IMR-90 (cell line): ENCODE results near the gene MERTK. TPM values are rescaled to one million over a fixed set of nuclear protein-coding genes. Genes with fewer than 3 reads are reported as not detected.

ENCODE experiments used
- ATAC-seq: fragments of 200-7000 bp; cut with Tn5 transposase; 2 replicates; pipeline ENCODE4 v1.9.1; 2020; ENCODE audit warnings: low read depth, mild to moderate bottlenecking, moderate library complexity
- BruUV-seq: library from RNA; stranded (reverse); fragments of 400-500 nt; replicated peaks from 2 replicates; lab custom pipeline; 2021; lab: Mats Ljungman, UMichigan
- CTCF ChIA-PET: fragments of 300-600 bp; formaldehyde crosslinking; extraction: SDS; loops from one replicate; lab custom pipeline; 2021; ENCODE audit warnings: antibody characterized with exemption; lab: Yijun Ruan, JAX
- POLR2A ChIA-PET: fragments of 300-600 bp; sonication (Branson Sonifier 250); formaldehyde crosslinking; loops from one replicate; lab custom pipeline; 2022; ENCODE audit warnings: antibody characterized with exemption; ENCODE audit not compliant: unreplicated experiment; lab: Charles Lee
- DNase-seq: peaks from one replicate; pipeline ENCODE4 v3.0.0; 2013
- H2AFZ ChIP-seq: replicated peaks from 2 replicates; pipeline ENCODE3; 2013; ENCODE audit warnings: low read length, mild to moderate bottlenecking; ENCODE audit not compliant: poor library complexity
- H2AK5ac ChIP-seq: 2 replicates; pipeline ENCODE4 v1.6.1; 2013; ENCODE audit warnings: low read depth, low read length, inconsistent platforms
- H2AK9ac ChIP-seq: replicated peaks from 2 replicates; pipeline ENCODE3; 2013; ENCODE audit warnings: mild to moderate bottlenecking, low read depth, low read length, moderate library complexity; ENCODE audit not compliant: poor library complexity
- H2BK120ac ChIP-seq: 2 replicates; pipeline ENCODE4 v1.6.1; 2013; ENCODE audit warnings: low read depth, low read length, inconsistent platforms
- H2BK15ac ChIP-seq: 3 replicates; pipeline ENCODE4 v1.6.1; 2013; ENCODE audit warnings: low read depth, low read length, inconsistent platforms
- H2BK20ac ChIP-seq: 2 replicates; pipeline ENCODE4 v1.6.1; 2013; ENCODE audit warnings: low read depth, mild to moderate bottlenecking, inconsistent platforms, low read length, moderate library complexity
- H2BK5ac ChIP-seq: 2 replicates; pipeline ENCODE4 v1.6.1; 2013; ENCODE audit warnings: mild to moderate bottlenecking, low read depth, low read length, inconsistent platforms; ENCODE audit not compliant: poor library complexity, severe bottlenecking
- H3K14ac ChIP-seq: replicated peaks from 2 replicates; pipeline ENCODE4 v1.6.1; 2013; ENCODE audit warnings: low read depth, low read length, inconsistent platforms
- H3K18ac ChIP-seq: 2 replicates; pipeline ENCODE4 v1.6.1; 2013; ENCODE audit warnings: low read depth, low read length, control low read depth
- H3K23ac ChIP-seq: 2 replicates; pipeline ENCODE4 v1.6.1; 2013; ENCODE audit warnings: low read depth, low read length, inconsistent platforms
- H3K27ac ChIP-seq: 2 replicates; pipeline ENCODE4 v1.5.1; 2013; ENCODE audit warnings: mild to moderate bottlenecking, control low read depth, low read length; ENCODE audit not compliant: insufficient read depth
- H3K27me3 ChIP-seq: 2 replicates; pipeline ENCODE4 v1.6.1; 2013; ENCODE audit warnings: low read length; ENCODE audit not compliant: control insufficient read depth, insufficient read depth
- H3K36me3 ChIP-seq: 2 replicates; pipeline ENCODE4 v1.6.1; 2013; ENCODE audit warnings: low read length, mixed read lengths; ENCODE audit not compliant: control insufficient read depth, insufficient read depth
- H3K4ac ChIP-seq: 2 replicates; pipeline ENCODE4 v1.6.1; 2013; ENCODE audit warnings: low read depth, low read length, inconsistent platforms
- H3K4me1 ChIP-seq: 2 replicates; pipeline ENCODE4 v1.6.1; 2013; ENCODE audit warnings: low read length, mixed read lengths; ENCODE audit not compliant: control insufficient read depth, insufficient read depth
- H3K4me2 ChIP-seq: 2 replicates; pipeline ENCODE4 v1.6.1; 2013; ENCODE audit warnings: low read depth, mild to moderate bottlenecking, control low read depth, low read length, moderate library complexity
- H3K4me3 ChIP-seq: 2 replicates; pipeline ENCODE4 v1.5.1; 2013; ENCODE audit warnings: low read depth, mild to moderate bottlenecking, control low read depth, low read length, moderate library complexity; ENCODE audit not compliant: insufficient read depth
- H3K56ac ChIP-seq: 2 replicates; pipeline ENCODE4 v1.6.1; 2013; ENCODE audit warnings: low read length, inconsistent platforms; ENCODE audit not compliant: insufficient read depth; ENCODE audit errors: extremely low read depth
- H3K79me1 ChIP-seq, 2 experiments: 2 replicates each; pipeline ENCODE4 v1.6.1; 2013; ENCODE audit warnings: low read length in 2 of 2, inconsistent platforms in 1 of 2, low read depth in 1 of 2
- H3K9ac ChIP-seq: 2 replicates; pipeline ENCODE4 v1.6.1; 2013; ENCODE audit warnings: low read depth, low read length, control low read depth
- H3K9me1 ChIP-seq: 2 replicates; pipeline ENCODE4 v1.6.1; 2013; ENCODE audit warnings: low read length, inconsistent platforms; ENCODE audit not compliant: insufficient read depth
- H3K9me3 ChIP-seq: 2 replicates; pipeline ENCODE4 v1.6.1; 2013; ENCODE audit warnings: low read length; ENCODE audit not compliant: control insufficient read depth, insufficient read depth
- H4K20me1 ChIP-seq: 2 replicates; pipeline ENCODE4 v1.6.1; 2013; ENCODE audit warnings: low read length, inconsistent platforms; ENCODE audit not compliant: insufficient read depth
- H4K5ac ChIP-seq: 2 replicates; pipeline ENCODE4 v1.6.1; 2013; ENCODE audit warnings: mild to moderate bottlenecking, low read depth, low read length, control low read depth
- H4K8ac ChIP-seq, 2 experiments: 2 replicates each; pipeline ENCODE4 v1.6.1; 2013; ENCODE audit warnings: low read depth in 2 of 2, low read length in 2 of 2, control low read depth in 1 of 2, inconsistent platforms in 1 of 2
- H4K91ac ChIP-seq: 2 replicates; pipeline ENCODE4 v1.6.1; 2013; ENCODE audit warnings: low read depth, low read length, inconsistent platforms; ENCODE audit not compliant: insufficient read depth
- BHLHE40 ChIP-seq: fragments of 150-350 bp; IDR thresholded peaks from 2 replicates; pipeline ENCODE4 v1.6.1; 2016; ENCODE audit warnings: mild to moderate bottlenecking, low read depth, low read length
- CEBPB ChIP-seq: IDR thresholded peaks from 2 replicates; pipeline ENCODE4 v1.6.1; 2012; ENCODE audit warnings: low read depth, low read length, improper control_type of control experiment
- CHD1 ChIP-seq: IDR thresholded peaks from 2 replicates; pipeline ENCODE4 v1.6.1; 2012; ENCODE audit warnings: low read depth, low read length, improper control_type of control experiment
- ELK1 ChIP-seq: fragments of 150-350 bp; IDR thresholded peaks from 2 replicates; pipeline ENCODE4 v1.6.1; 2016; ENCODE audit warnings: low read depth, mild to moderate bottlenecking, low read length, moderate library complexity, borderline replicate concordance
- FOS ChIP-seq: fragments of 150-350 bp; IDR thresholded peaks from 2 replicates; pipeline ENCODE4 v1.6.1; 2016; ENCODE audit warnings: low read depth, low read length
- MAZ ChIP-seq: IDR thresholded peaks from 2 replicates; pipeline ENCODE4 v1.6.1; 2012; ENCODE audit warnings: low read depth, mild to moderate bottlenecking, low read length, improper control_type of control experiment, moderate library complexity, borderline replicate concordance
- MXI1 ChIP-seq: IDR thresholded peaks from 2 replicates; pipeline ENCODE4 v1.6.1; 2012; ENCODE audit warnings: low read depth, mild to moderate bottlenecking, low read length, moderate library complexity, borderline replicate concordance
- RCOR1 ChIP-seq: IDR thresholded peaks from 2 replicates; pipeline ENCODE4 v1.6.1; 2012; ENCODE audit warnings: mild to moderate bottlenecking, low read length, improper control_type of control experiment; ENCODE audit not compliant: insufficient replicate concordance
- USF2 ChIP-seq: fragments of 150-350 bp; IDR thresholded peaks from 2 replicates; pipeline ENCODE4 v1.6.1; 2017; ENCODE audit warnings: mild to moderate bottlenecking, antibody characterized with exemption, low read length, low read depth
- whole genome bisulfite sequencing, 2 experiments: methylation state at CpG; one replicate each; pipeline versions ENCODE4 v1.1.5 to v1.1.7; 2013; ENCODE audit warnings: missing lambda C conversion rate in 2 of 2; ENCODE audit not compliant: insufficient read length in 1 of 2; ENCODE audit errors: extremely low coverage in 2 of 2; 5-methylcytosine and 5-hydroxymethylcytosine counted together
- dilution Hi-C: fragments of 300-500 bp; cut with HindIII; formaldehyde crosslinking; loops from one replicate; pipeline ENCODE4 v1.14.3; 2018; ENCODE audit warnings: low sequenced_read_pairs; ENCODE audit not compliant: unreplicated experiment
- in situ Hi-C: fragments of 300-500 bp; cut with MboI; formaldehyde crosslinking; loops from 3 replicates; pipeline ENCODE4 v1.14.3; 2019; ENCODE audit warnings: low sequenced_read_pairs, inconsistent platforms, mixed read lengths
- intact Hi-C: fragments of 100-400 bp; cut with micrococcal nuclease; formaldehyde crosslinking; loops from 2 replicates; pipeline ENCODE4 v1.10.0; 2022
- polyA plus RNA-seq, 3 experiments: library from polyadenylated mRNA; depleted of rRNA; stranded (reverse); fragments of >200 nt; gene quantifications; 2 replicates each; pipeline ENCODE4 v1.2.3, GENCODE V29; 2012; ENCODE audit warnings: low replicate concordance in 1 of 3
- total RNA-seq: library from RNA; depleted of rRNA; stranded (reverse); fragments of >200 nt; gene quantifications from 2 replicates; pipeline ENCODE4 v1.2.3, GENCODE V29; 2012

MERTK gene
- total and polyA plus RNA-seq, 2 of the 4 experiments (the other 2 are of a cell fraction), result 0.36 to 0.62 TPM

- no peak overlapping the region for H3K27ac ChIP-seq
- H3K9ac ChIP-seq, result no peak overlapping the region
- H3K14ac ChIP-seq, result no peak overlapping the region
- intact Hi-C loops (no loop called here), dilution Hi-C loops (no loop called here), in situ Hi-C loops (no loop called here)
- no peak overlapping the region for H2AK5ac ChIP-seq
- H2BK120ac ChIP-seq, result no peak overlapping the region
- H3K9me3 ChIP-seq, result no peaks in the 10 kb centered on the region
- peaks cover 7% of the 10 kb centered on the region; the same call in 1 of the 2 replicates for H3K27me3 ChIP-seq
- ChIA-PET CTCF (no interaction called here), POLR2A (no interaction called here)
- H3K4me2 ChIP-seq, result no peak overlapping the region
- H2BK5ac ChIP-seq, result no peak overlapping the region
- peaks cover 2% of the 10 kb centered on the region; the same call in 1 of the 2 replicates for H3K9me1 ChIP-seq
- no peak overlapping the region for H3K56ac ChIP-seq
- no peak overlapping the region for H2BK20ac ChIP-seq
- no peak for TF ChIP-seq MAZ
- TF ChIP-seq BHLHE40, result no peak
- no peak for TF ChIP-seq USF2
- TF ChIP-seq CHD1, result no peak
- TF ChIP-seq MXI1, result no peak
- no peak for TF ChIP-seq FOS
- TF ChIP-seq ELK1, result no peak
- TF ChIP-seq RCOR1, result no peak
- no peak for TF ChIP-seq CEBPB
- no peak overlapping the region for H2AK9ac ChIP-seq
- H3K23ac ChIP-seq, result no peak overlapping the region
- no peak overlapping the region for H3K18ac ChIP-seq
- no peak overlapping the region for H2AFZ ChIP-seq
- H3K4me1 ChIP-seq, result no peaks in the 10 kb centered on the region; the same call in 1 of the 2 replicates
- H3K4me3 ChIP-seq, result no peak overlapping the region
- no peak for ATAC-seq
- no CpG with 5 or more reads among the region's 2 CpGs for WGBS, 2 experiments
- no peak overlapping the region for H2BK15ac ChIP-seq
- no peak overlapping the region for H3K4ac ChIP-seq
- H4K8ac ChIP-seq, result no peak overlapping the region
- H4K5ac ChIP-seq, result no peak overlapping the region
- no peaks in the 10 kb centered on the region for H3K36me3 ChIP-seq
- no peaks in the 10 kb centered on the region for H4K20me1 ChIP-seq
- H4K91ac ChIP-seq, result no peak overlapping the region
- DNase-seq, result peak; percentile 65
- no peaks in the 10 kb centered on the region for H3K79me1 ChIP-seq
- BruUV-seq, result no TSS peak
Observed at GRCh38 chr2:111930875-111931274, 32.5 kb downstream of the MERTK start.
